Peyer's patch (tissue), 4 donors: Measurements from ENCODE around the gene UMODL1.

Experiments used
- CTCF ChIP-seq, 6 experiments: fragments of 450-650 bp in 4 of 6; fragments of 200-600 bp in 2 of 6; sonication (generic) in 1 of 6; IDR thresholded peaks; one replicate each; pipeline ENCODE4 v1.5.1; 2017 to 2019; ENCODE audit warnings: antibody characterized with exemption in 6 of 6, mild to moderate bottlenecking in 3 of 6, moderate library complexity in 1 of 6
- POLR2A ChIP-seq, 2 donors: fragments of 450-650 bp; IDR thresholded peaks; one replicate each; pipeline ENCODE4 v1.5.1; 2017; ENCODE audit warnings: antibody characterized with exemption in 2 of 2, mild to moderate bottlenecking in 2 of 2, moderate library complexity in 2 of 2

- TF ChIP-seq CTCF (IDR thresholded peaks at IDR 0.05), result no peak
- TF ChIP-seq POLR2A (IDR thresholded peaks at IDR 0.05), result no peak
Observed at GRCh38 chr21:42068256-42068545, 2.9 kb upstream of the UMODL1 start.
